Caco-2 (cell line): ENCODE measurements around the gene PCNX4. TPM values are rescaled to one million over a fixed set of nuclear protein-coding genes. Genes with fewer than 3 reads are reported as not detected.
"Not testable (repeated sequence)": the region's sequence is repeated elsewhere in the genome, so short reads cannot be mapped to it uniquely, and the experiment has no call there.

ENCODE experiments used
- BruUV-seq: library from RNA; stranded (reverse); fragments of 400-500 nt; replicated peaks from 2 replicates; lab custom pipeline; 2021; lab: Mats Ljungman, UMichigan
- CTCF ChIA-PET: fragments of 300-600 bp; sonication (Branson Sonifier 250); formaldehyde crosslinking; loops from one replicate; lab custom pipeline; 2022; ENCODE audit warnings: antibody characterized with exemption; lab: Charles Lee
- POLR2A ChIA-PET: fragments of 300-600 bp; sonication (Branson Sonifier 250); formaldehyde crosslinking; loops from one replicate; lab custom pipeline; 2022; ENCODE audit warnings: antibody characterized with exemption; lab: Charles Lee
- DNase-seq, 2 experiments: peaks; one replicate each; pipeline versions ENCODE4 v3.0.0 to v3.0.0-alpha.2; 2020 to 2022
- H3K27me3 ChIP-seq: replicated peaks from 2 replicates; pipeline ENCODE4 v1.6.0; 2011; ENCODE audit warnings: low read length; ENCODE audit not compliant: control insufficient read depth, insufficient read depth
- H3K36me3 ChIP-seq: 2 replicates; pipeline ENCODE4 v1.5.1; 2011; ENCODE audit warnings: low read length; ENCODE audit not compliant: control insufficient read depth, insufficient read depth
- H3K4me1 ChIP-seq: fragments of 250-450 bp; sonication (Bioruptor Pico); 2 replicates; pipeline ENCODE4 v1.5.1; 2020; ENCODE audit warnings: mild to moderate bottlenecking
- H3K4me3 ChIP-seq: 2 replicates; pipeline ENCODE4 v1.5.1; 2011; ENCODE audit warnings: low read depth, mild to moderate bottlenecking, control low read depth, low read length
- H3K9me3 ChIP-seq: fragments of 250-450 bp; sonication (Bioruptor Pico); 2 replicates; pipeline ENCODE4 v1.5.1; 2020; ENCODE audit warnings: mild to moderate bottlenecking, moderate library complexity
- H3K27ac Mint-ChIP-seq: one replicate; pipeline ENCODE4 v1.8.0; 2022; ENCODE audit warnings: mixed read lengths; ENCODE audit not compliant: unreplicated experiment
- H3K27me3 Mint-ChIP-seq: one replicate; pipeline ENCODE4 v1.8.0; 2022; ENCODE audit warnings: mixed read lengths; ENCODE audit not compliant: insufficient read depth, unreplicated experiment
- H3K36me3 Mint-ChIP-seq: one replicate; pipeline ENCODE4 v1.8.0; 2022; ENCODE audit warnings: mild to moderate bottlenecking, mixed read lengths; ENCODE audit not compliant: insufficient read depth, unreplicated experiment
- H3K4me1 Mint-ChIP-seq: one replicate; pipeline ENCODE4 v1.8.0; 2022; ENCODE audit warnings: low read depth, mixed read lengths; ENCODE audit not compliant: unreplicated experiment
- H3K4me3 Mint-ChIP-seq: one replicate; pipeline ENCODE4 v1.8.0; 2022; ENCODE audit warnings: mild to moderate bottlenecking, moderate library complexity, mixed read lengths; ENCODE audit not compliant: unreplicated experiment
- H3K9me3 Mint-ChIP-seq: one replicate; pipeline ENCODE4 v1.8.0; 2022; ENCODE audit warnings: mixed read lengths; ENCODE audit not compliant: unreplicated experiment
- intact Hi-C: fragments of 100-400 bp; cut with micrococcal nuclease; formaldehyde crosslinking; loops from one replicate; pipeline ENCODE4 v1.10.0; 2022; ENCODE audit not compliant: unreplicated experiment
- total RNA-seq: library from RNA; stranded (reverse); gene quantifications from 2 replicates; pipeline ENCODE4 v1.2.3, GENCODE V29; 2022
- TF ChIP-seq, protein P1 (sequence below), 2 experiments: fragments of 200-600 bp in 1 of 2; IDR thresholded peaks; 1 replicate in 1 of 2; 2 replicates in 1 of 2; pipeline versions ENCODE4 v1.5.1 to v1.8.0; 2011 to 2022; ENCODE audit warnings: antibody characterized with exemption in 1 of 2, control low read depth in 1 of 2, inconsistent platforms in 1 of 2, low read depth in 1 of 2, low read length in 1 of 2, mild to moderate bottlenecking in 1 of 2, moderate library complexity in 1 of 2; ENCODE audit not compliant: insufficient read depth in 1 of 2, severe bottlenecking in 1 of 2, unreplicated experiment in 1 of 2

PCNX4 gene
- total RNA-seq, 1 experiment from 2014 or later: 72.7 TPM

- H3K4me3 Mint-ChIP-seq: peak overlapping the region; percentile 94
- ChIA-PET CTCF (no interaction called here), POLR2A (no interaction called here)
- Histone ChIP-seq H3K4me1 (peaks cover 45% of the 10 kb centered on the region), H3K27me3 (no peaks in the 10 kb centered on the region), H3K4me3 (no peak overlapping the region), H3K9me3 (no peaks in the 10 kb centered on the region), H3K36me3 (no peaks in the 10 kb centered on the region)
- DNase-seq: no peak
- H3K27ac Mint-ChIP-seq: peak overlapping the region; percentile 74
- no TSS peak for BruUV-seq
- H3K27me3 Mint-ChIP-seq: no peaks in the 10 kb centered on the region
- intact Hi-C loops: loop anchor here (10.0 kb wide), 1 partner anchor 179 kb away; no protein-coding TSS in a partner anchor
- H3K4me1 Mint-ChIP-seq: peaks cover 33% of the 10 kb centered on the region
- peaks cover 41% of the 10 kb centered on the region for H3K36me3 Mint-ChIP-seq
- TF ChIP-seq, protein P1, sequence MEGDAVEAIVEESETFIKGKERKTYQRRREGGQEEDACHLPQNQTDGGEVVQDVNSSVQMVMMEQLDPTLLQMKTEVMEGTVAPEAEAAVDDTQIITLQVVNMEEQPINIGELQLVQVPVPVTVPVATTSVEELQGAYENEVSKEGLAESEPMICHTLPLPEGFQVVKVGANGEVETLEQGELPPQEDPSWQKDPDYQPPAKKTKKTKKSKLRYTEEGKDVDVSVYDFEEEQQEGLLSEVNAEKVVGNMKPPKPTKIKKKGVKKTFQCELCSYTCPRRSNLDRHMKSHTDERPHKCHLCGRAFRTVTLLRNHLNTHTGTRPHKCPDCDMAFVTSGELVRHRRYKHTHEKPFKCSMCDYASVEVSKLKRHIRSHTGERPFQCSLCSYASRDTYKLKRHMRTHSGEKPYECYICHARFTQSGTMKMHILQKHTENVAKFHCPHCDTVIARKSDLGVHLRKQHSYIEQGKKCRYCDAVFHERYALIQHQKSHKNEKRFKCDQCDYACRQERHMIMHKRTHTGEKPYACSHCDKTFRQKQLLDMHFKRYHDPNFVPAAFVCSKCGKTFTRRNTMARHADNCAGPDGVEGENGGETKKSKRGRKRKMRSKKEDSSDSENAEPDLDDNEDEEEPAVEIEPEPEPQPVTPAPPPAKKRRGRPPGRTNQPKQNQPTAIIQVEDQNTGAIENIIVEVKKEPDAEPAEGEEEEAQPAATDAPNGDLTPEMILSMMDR (IDR thresholded peaks at IDR 0.05; ENCODE audit: insufficient read depth in 1 of 2, low read depth in 1 of 2, low read length in 1 of 2, severe bottlenecking in 1 of 2, unreplicated experiment in 1 of 2): no peak
- H3K9me3 Mint-ChIP-seq: no peaks in the 10 kb centered on the region
These were observed 4.2 kb downstream of the PCNX4 start for GRCh38 chr14:60095781-60096450.

- peak overlapping the region; percentile 33 for H3K27ac Mint-ChIP-seq
- BruUV-seq: no TSS peak
- H3K9me3 Mint-ChIP-seq: no peaks in the 10 kb centered on the region
These were observed 6.3 kb downstream of the PCNX4 start for GRCh38 chr14:60097974-60098373.

DNA sequence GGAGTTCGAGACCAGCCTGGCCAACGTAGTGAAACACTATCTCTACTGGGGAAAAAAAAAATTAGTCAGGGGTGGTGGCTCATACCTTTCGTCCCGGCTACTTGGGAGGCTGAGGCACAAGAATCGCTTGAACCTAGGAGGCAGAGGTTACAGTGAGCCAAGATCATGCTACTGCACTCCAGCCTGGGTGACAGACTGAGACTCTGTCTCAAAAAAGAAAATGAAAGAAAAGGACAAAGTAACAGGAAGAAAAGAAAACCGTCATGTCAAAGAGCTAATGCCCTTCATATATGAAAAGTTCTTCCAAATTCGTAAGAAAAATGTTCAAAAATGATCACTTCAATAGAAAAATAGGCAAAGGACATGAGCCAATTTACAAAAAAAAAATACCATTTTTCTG is 8.1 kb downstream of the PCNX4 start:
- H3K9me3 ChIP-seq, H3K4me3 ChIP-seq, H3K27ac Mint-ChIP-seq, H3K9me3 Mint-ChIP-seq, H3K4me3 Mint-ChIP-seq, H3K27me3 Mint-ChIP-seq, CTCF ChIA-PET, H3K27me3 ChIP-seq, H3K36me3 ChIP-seq, DNase-seq, POLR2A ChIA-PET, BruUV-seq: not testable (repeated sequence)
- peaks cover 34% of the 10 kb centered on the region for H3K4me1 ChIP-seq
- Mint-ChIP-seq H3K4me1 (peaks cover 27% of the 10 kb centered on the region), H3K36me3 (peaks cover 42% of the 10 kb centered on the region)
- intact Hi-C loops: loop anchor here (10.0 kb wide), 1 partner anchor 175 kb away; no protein-coding TSS in a partner anchor

More at GRCh38 chr14:60097974-60098373, 6.3 kb downstream of the PCNX4 start:
- Mint-ChIP-seq H3K36me3 (peaks cover 42% of the 10 kb centered on the region), H3K27me3 (no peaks in the 10 kb centered on the region), H3K4me1 (peaks cover 35% of the 10 kb centered on the region), H3K4me3 (no peak overlapping the region)
- TF ChIP-seq, protein P1 (IDR thresholded peaks at IDR 0.05; ENCODE audit: insufficient read depth in 1 of 2, low read depth in 1 of 2, low read length in 1 of 2, severe bottlenecking in 1 of 2, unreplicated experiment in 1 of 2): no peak
- Histone ChIP-seq H3K4me1 (peaks cover 46% of the 10 kb centered on the region), H3K36me3 (no peaks in the 10 kb centered on the region), H3K9me3 (no peaks in the 10 kb centered on the region), H3K27me3 (no peaks in the 10 kb centered on the region), H3K4me3 (no peak overlapping the region)
- ChIA-PET POLR2A (no interaction called here), CTCF (interaction anchor here (1.2 kb wide), 1 partner anchor 133 kb away, joined by 3 read pairs; no protein-coding TSS in a partner anchor)
- intact Hi-C loops: loop anchor here (10.0 kb wide), 1 partner anchor 177 kb away; no protein-coding TSS in a partner anchor
- peak in 1 of 2 experiments; percentile 35 for DNase-seq
